Measurements from ENCODE around the gene PLOD1. TPM values are rescaled to one million over a fixed set of nuclear protein-coding genes. Genes with fewer than 3 reads are reported as not detected.

The PLOD1 gene
- total and polyA plus RNA-seq, 2 of the 13 experiments (the other 11 are each of a cell fraction or from before 2014, with no cell fraction given), result 70.1 to 318 TPM

- Histone ChIP-seq H3K79me2 (ENCODE audit: insufficient read depth, low read length) (no peaks in the 10 kb centered on the region), H3K27me3 (ENCODE audit: control insufficient read depth in 1 of 2, insufficient read depth in 2 of 2, low read length in 2 of 2) (no peaks in the 10 kb centered on the region), H2AFZ (ENCODE audit: low read length) (no peak overlapping the region), H3K9ac (ENCODE audit: insufficient read depth, low read depth, low read length) (no peak overlapping the region), H3K4me1 (ENCODE audit: insufficient read depth, low read length) (no peaks in the 10 kb centered on the region), H4K20me1 (ENCODE audit: insufficient read depth, low read length) (no peaks in the 10 kb centered on the region), H3K4me3 (replicated peaks in 1 of 3; ENCODE audit: insufficient read depth in 1 of 3, low read depth in 2 of 3, low read length in 3 of 3) (no peak overlapping the region), H3K27ac (ENCODE audit: extremely low read length, insufficient read depth, low read length) (no peak overlapping the region), H3K4me2 (ENCODE audit: low read depth, low read length) (no peak overlapping the region), H3K36me3 (replicated peaks in 1 of 2; ENCODE audit: control insufficient read depth in 1 of 2, insufficient read depth in 2 of 2, low read length in 2 of 2) (peaks cover 42 to 78% of the 10 kb centered on the region in 2 experiments), H3K9me3 (ENCODE audit: low read length) (no peaks in the 10 kb centered on the region)
- intact Hi-C loops (cut with micrococcal nuclease; ENCODE audit: unreplicated experiment), result no loop called here
- 100% methylated on average over 6 of the region's 9 CpGs for WGBS (ENCODE audit: low lambda C conversion rate)
- FAIRE-seq, result no peak
- in situ Hi-C loops (cut with HindIII; ENCODE audit: extremely low pct_ligation_motif_present, low pct_unique_long_range_greater_than_20kb), result no loop called here
- ChIA-PET POLR2A (interaction anchor here (1.7 kb wide), 1 partner anchor 13 kb away, joined by 5 read pairs; the partner anchor contains the start of gene MIIP), CTCF (ENCODE audit: low intra/inter-chr PET ratio, low total read pairs) (no interaction called here)
- no peak for ATAC-seq
- DNase-seq (ENCODE audit: low spot score), result no peak
- TF ChIP-seq HNRNPL (IDR thresholded peaks at IDR 0.05; ENCODE audit: low read depth, low read length) (no peak), KDM2A (CRISPR knock-in tag; IDR thresholded peaks at IDR 0.05; ENCODE audit: borderline replicate concordance, low read depth) (no peak), ZBTB21 (CRISPR knock-in tag; IDR thresholded peaks at IDR 0.05) (no peak)
- TF ChIP-seq, protein P1, sequence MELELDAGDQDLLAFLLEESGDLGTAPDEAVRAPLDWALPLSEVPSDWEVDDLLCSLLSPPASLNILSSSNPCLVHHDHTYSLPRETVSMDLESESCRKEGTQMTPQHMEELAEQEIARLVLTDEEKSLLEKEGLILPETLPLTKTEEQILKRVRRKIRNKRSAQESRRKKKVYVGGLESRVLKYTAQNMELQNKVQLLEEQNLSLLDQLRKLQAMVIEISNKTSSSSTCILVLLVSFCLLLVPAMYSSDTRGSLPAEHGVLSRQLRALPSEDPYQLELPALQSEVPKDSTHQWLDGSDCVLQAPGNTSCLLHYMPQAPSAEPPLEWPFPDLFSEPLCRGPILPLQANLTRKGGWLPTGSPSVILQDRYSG (CRISPR knock-in tag; IDR thresholded peaks at IDR 0.05), result no peak
- no TSS peak for BruUV-seq (replicated peaks)
Observed at GRCh38 chr1:12005488-12006166, 71.1 kb downstream of the PLOD1 start.

- TF ChIP-seq GPN1 (CRISPR knock-in tag; IDR thresholded peaks at IDR 0.05; ENCODE audit: borderline replicate concordance) (no peak), ASH2L (IDR thresholded peaks at IDR 0.05; ENCODE audit: insufficient read length, low read depth, low read length) (no peak), RAD21 (CRISPR knock-in tag; IDR thresholded peaks at IDR 0.05) (no peak), ZNF510 (CRISPR knock-in tag; IDR thresholded peaks at IDR 0.05; ENCODE audit: low read depth) (no peak), NCOA2 (CRISPR knock-in tag; IDR thresholded peaks at IDR 0.05) (no peak), ZNF672 (CRISPR knock-in tag; IDR thresholded peaks at IDR 0.05) (no peak), RFX1 (IDR thresholded peaks at IDR 0.05) (peak; percentile 30; the same call in 1 of the 2 replicates), SKIL (CRISPR knock-in tag; IDR thresholded peaks at IDR 0.05; ENCODE audit: borderline replicate concordance) (no peak)
- ATAC-seq, result no peak
- no peak for DNase-seq (ENCODE audit: low spot score)
- FAIRE-seq, result no peak
- Histone ChIP-seq H3K36me3 (replicated peaks in 1 of 2; ENCODE audit: control insufficient read depth in 1 of 2, insufficient read depth in 2 of 2, low read length in 2 of 2) (peaks cover 45 to 80% of the 10 kb centered on the region in 2 experiments), H2AFZ (ENCODE audit: low read length) (no peak overlapping the region), H3K4me1 (ENCODE audit: insufficient read depth, low read length) (no peaks in the 10 kb centered on the region), H3K9me3 (ENCODE audit: low read length) (no peaks in the 10 kb centered on the region), H3K27me3 (ENCODE audit: control insufficient read depth in 1 of 2, insufficient read depth in 2 of 2, low read length in 2 of 2) (no peaks in the 10 kb centered on the region), H3K27ac (ENCODE audit: extremely low read length, insufficient read depth, low read length) (no peak overlapping the region), H3K79me2 (ENCODE audit: insufficient read depth, low read length) (no peaks in the 10 kb centered on the region), H3K4me2 (ENCODE audit: low read depth, low read length) (no peak overlapping the region), H3K4me3 (replicated peaks in 1 of 3; ENCODE audit: insufficient read depth in 1 of 3, low read depth in 2 of 3, low read length in 3 of 3) (no peak overlapping the region), H3K9ac (ENCODE audit: insufficient read depth, low read depth, low read length) (no peak overlapping the region), H4K20me1 (ENCODE audit: insufficient read depth, low read length) (no peaks in the 10 kb centered on the region)
- in situ Hi-C loops (cut with HindIII; ENCODE audit: extremely low pct_ligation_motif_present, low pct_unique_long_range_greater_than_20kb), result no loop called here
- ChIA-PET CTCF (ENCODE audit: low intra/inter-chr PET ratio, low total read pairs) (no interaction called here), POLR2A (interaction anchor here (1.1 kb wide), 1 partner anchor 13 kb away, joined by 3 read pairs; the partner anchor contains the start of gene MIIP)
- 93% methylated on average over 14 of the region's 17 CpGs for WGBS (ENCODE audit: low lambda C conversion rate)
- intact Hi-C loops (cut with micrococcal nuclease; ENCODE audit: unreplicated experiment), result no loop called here
- BruUV-seq (replicated peaks), result no TSS peak
Observed at GRCh38 chr1:12006167-12006921, 71.8 kb downstream of the PLOD1 start.
